ENCODE data around the gene SASH1. TPM values are rescaled to one million over a fixed set of nuclear protein-coding genes. Genes with fewer than 3 reads are reported as not detected.

SASH1 gene
- total RNA-seq, 1 donor from 2014 or later, result 70.2 TPM

GRCh38 chr6:148472171-148473105 is 129.8 kb downstream of the SASH1 start:
- H3K4me1 ChIP-seq, result peaks cover 0 to 3% of the 10 kb centered on the region in 2 donors
- no peaks in the 10 kb centered on the region for H3K27me3 ChIP-seq
- no peak for DNase-seq (ENCODE audit: low spot score in 2 of 2)
- intact Hi-C loops (cut with DNase I), result loop anchor here (5.0 kb wide), 1 partner anchor 1360 kb away; no protein-coding TSS in a partner anchor
- no peaks in the 10 kb centered on the region for H3K9me3 ChIP-seq
- TF ChIP-seq, protein P1, sequence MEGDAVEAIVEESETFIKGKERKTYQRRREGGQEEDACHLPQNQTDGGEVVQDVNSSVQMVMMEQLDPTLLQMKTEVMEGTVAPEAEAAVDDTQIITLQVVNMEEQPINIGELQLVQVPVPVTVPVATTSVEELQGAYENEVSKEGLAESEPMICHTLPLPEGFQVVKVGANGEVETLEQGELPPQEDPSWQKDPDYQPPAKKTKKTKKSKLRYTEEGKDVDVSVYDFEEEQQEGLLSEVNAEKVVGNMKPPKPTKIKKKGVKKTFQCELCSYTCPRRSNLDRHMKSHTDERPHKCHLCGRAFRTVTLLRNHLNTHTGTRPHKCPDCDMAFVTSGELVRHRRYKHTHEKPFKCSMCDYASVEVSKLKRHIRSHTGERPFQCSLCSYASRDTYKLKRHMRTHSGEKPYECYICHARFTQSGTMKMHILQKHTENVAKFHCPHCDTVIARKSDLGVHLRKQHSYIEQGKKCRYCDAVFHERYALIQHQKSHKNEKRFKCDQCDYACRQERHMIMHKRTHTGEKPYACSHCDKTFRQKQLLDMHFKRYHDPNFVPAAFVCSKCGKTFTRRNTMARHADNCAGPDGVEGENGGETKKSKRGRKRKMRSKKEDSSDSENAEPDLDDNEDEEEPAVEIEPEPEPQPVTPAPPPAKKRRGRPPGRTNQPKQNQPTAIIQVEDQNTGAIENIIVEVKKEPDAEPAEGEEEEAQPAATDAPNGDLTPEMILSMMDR (IDR thresholded peaks at IDR 0.05), result no peak
- H3K27ac ChIP-seq, result peak overlapping the region; percentile 64 to 65
- H3K36me3 ChIP-seq, result peaks cover 13 to 15% of the 10 kb centered on the region in 2 donors
- peak overlapping the region in 1 of 2 donors; percentile 31 for H3K4me3 ChIP-seq

GRCh38 chr6:148479497-148479896 is 136.9 kb downstream of the SASH1 start:
- no peaks in the 10 kb centered on the region for H3K9me3 ChIP-seq
- intact Hi-C loops (cut with DNase I), result no loop called here
- H3K27me3 ChIP-seq, result no peaks in the 10 kb centered on the region
- TF ChIP-seq, protein P1 (IDR thresholded peaks at IDR 0.05), result no peak
- no peak overlapping the region for H3K4me3 ChIP-seq
- DNase-seq (ENCODE audit: low spot score in 2 of 2), result no peak
- peaks cover 13 to 18% of the 10 kb centered on the region in 2 donors for H3K36me3 ChIP-seq
- no peaks in the 10 kb centered on the region for H3K4me1 ChIP-seq
- no peak overlapping the region for H3K27ac ChIP-seq

- TF ChIP-seq, protein P1 (IDR thresholded peaks at IDR 0.05), result no peak
- Histone ChIP-seq H3K4me1 (peaks cover 0 to 6% of the 10 kb centered on the region in 2 donors), H3K27ac (no peak overlapping the region)
Measured at GRCh38 chr6:148487461-148487860, 144.8 kb downstream of the SASH1 start.

GRCh38 chr6:148491638-148492251 is 149.1 kb downstream of the SASH1 start:
- no peaks in the 10 kb centered on the region for H3K9me3 ChIP-seq
- peak overlapping the region; percentile 63 to 78 for H3K27ac ChIP-seq
- H3K36me3 ChIP-seq, result peaks cover 6 to 13% of the 10 kb centered on the region in 2 donors
- H3K27me3 ChIP-seq, result no peaks in the 10 kb centered on the region
- TF ChIP-seq, protein P1 (IDR thresholded peaks at IDR 0.05), result no peak
- H3K4me1 ChIP-seq, result peaks cover 0 to 40% of the 10 kb centered on the region in 2 donors
- DNase-seq (ENCODE audit: low spot score in 2 of 2), result no peak
- intact Hi-C loops (cut with DNase I), result loop anchor here (10.0 kb wide), 1 partner anchor 1947 kb away; the partner anchor contains the start of gene RAB32
- H3K4me3 ChIP-seq, result no peak overlapping the region

More at GRCh38 chr6:148487461-148487860, 144.8 kb downstream of the SASH1 start:
- H3K36me3 ChIP-seq, result peaks cover 6 to 18% of the 10 kb centered on the region in 2 donors
- DNase-seq (ENCODE audit: low spot score in 2 of 2), result no peak
- H3K4me3 ChIP-seq, result no peak overlapping the region
- intact Hi-C loops (cut with DNase I), result no loop called here
- H3K27me3 ChIP-seq, result no peaks in the 10 kb centered on the region
- H3K9me3 ChIP-seq, result no peaks in the 10 kb centered on the region

DNA sequence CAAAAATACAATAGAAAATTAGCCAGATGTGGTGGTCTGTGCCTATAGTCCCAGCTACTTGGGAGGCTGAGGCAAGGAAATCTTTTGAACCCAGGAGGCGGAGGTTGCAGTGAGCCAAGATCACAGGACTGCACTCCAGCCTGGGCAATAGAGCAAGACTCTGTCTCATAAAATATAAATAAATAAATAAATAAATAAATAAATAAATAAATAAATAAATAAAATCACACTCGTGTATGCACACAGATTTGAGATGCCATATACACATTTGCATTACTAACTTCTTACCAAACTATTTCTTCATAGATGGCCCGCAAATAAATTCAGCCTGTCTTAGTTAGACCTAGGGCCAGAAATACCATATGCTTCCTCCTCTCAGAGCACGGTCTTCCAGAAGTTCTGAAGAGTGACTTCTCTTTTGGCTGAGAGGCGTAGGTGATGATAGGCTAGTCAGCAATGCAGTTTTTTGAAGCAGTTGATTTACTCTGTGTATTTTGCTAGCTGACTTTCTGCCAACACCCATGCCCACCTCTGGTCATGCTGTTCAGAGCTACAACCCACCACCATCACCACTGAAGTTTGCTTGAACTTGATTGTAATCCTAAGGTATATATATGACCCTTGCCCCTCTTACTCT is 150.1 kb downstream of the SASH1 start:
- TF ChIP-seq, protein P1 (IDR thresholded peaks at IDR 0.05), result no peak
- intact Hi-C loops (cut with DNase I), result loop anchor here (10.0 kb wide), 1 partner anchor 1948 kb away; the partner anchor contains the start of gene RAB32
- no peak for DNase-seq (ENCODE audit: low spot score in 2 of 2)
- H3K4me1 ChIP-seq, result peaks cover 0 to 45% of the 10 kb centered on the region in 2 donors
- H3K4me3 ChIP-seq, result no peak overlapping the region
- no peaks in the 10 kb centered on the region for H3K9me3 ChIP-seq
- peaks cover 6 to 9% of the 10 kb centered on the region in 2 donors for H3K36me3 ChIP-seq
- H3K27me3 ChIP-seq, result no peaks in the 10 kb centered on the region
- H3K27ac ChIP-seq, result peak overlapping the region; percentile 63 to 78
